Superior temporal gyrus (tissue), 1 donor: ENCODE data around the gene GALNTL6.
A peak's percentile ranks its signal among the peaks of the same experiment; 100 is the strongest.

Source experiments
- DNase-seq: peaks from one replicate; pipeline ENCODE4 v3.0.0-alpha.2; 2016; ENCODE audit errors: extremely low spot score

Gene GALNTL6

GRCh38 chr4:172802032-172802431 lies 988.8 kb downstream of the GALNTL6 start:
- no peak for DNase-seq

GRCh38 chr4:172806841-172807240 lies 993.6 kb downstream of the GALNTL6 start:
- DNase-seq = no peak

GRCh38 chr4:172808196-172808595 lies 995.0 kb downstream of the GALNTL6 start:
- no peak for DNase-seq

GRCh38 chr4:172809319-172809718 lies 996.1 kb downstream of the GALNTL6 start:
- no peak for DNase-seq

- no peak for DNase-seq
These were observed 1000.2 kb downstream of the GALNTL6 start for GRCh38 chr4:172813359-172813923.

GRCh38 chr4:172815499-172816164 lies 1002.4 kb downstream of the GALNTL6 start:
- no peak for DNase-seq

DNA sequence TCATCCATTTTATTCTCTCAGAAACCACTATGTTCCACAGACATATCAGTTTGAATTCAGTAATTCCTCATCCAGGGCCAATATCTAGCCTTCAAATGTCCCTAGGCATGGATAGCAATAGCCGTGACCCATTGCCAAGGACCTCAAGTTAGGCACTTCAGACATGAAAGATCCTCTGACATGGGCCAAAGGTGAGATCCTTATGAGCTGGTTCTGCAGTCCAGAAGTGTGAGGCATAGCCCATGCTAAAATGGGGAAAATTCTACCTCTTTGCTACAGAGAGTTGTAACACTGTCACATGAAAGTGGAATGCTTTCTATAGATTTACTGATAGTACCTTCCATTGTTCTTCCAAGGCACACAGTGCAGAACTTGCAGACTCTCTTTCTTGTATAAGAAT lies 1005.7 kb downstream of the GALNTL6 start:
- DNase-seq = no peak

DNA sequence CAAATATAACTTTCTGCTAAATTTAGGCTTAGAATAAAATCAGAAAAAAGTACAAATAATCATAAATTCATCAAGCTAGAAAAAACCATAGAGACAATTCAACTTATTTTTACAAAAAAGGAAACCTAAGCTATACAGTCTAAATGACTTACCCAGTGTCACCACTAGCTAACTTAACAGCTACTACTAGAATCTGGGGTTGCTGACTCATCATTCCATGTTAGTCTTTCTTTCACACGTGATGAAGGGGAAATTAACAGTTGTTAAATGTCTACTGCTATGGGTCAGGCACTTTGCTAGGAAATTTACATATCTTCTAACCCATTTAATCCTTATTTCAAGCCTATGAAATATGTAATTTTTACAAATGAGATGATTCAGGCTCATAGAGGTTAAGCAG lies 1006.1 kb downstream of the GALNTL6 start:
- DNase-seq = no peak

DNA sequence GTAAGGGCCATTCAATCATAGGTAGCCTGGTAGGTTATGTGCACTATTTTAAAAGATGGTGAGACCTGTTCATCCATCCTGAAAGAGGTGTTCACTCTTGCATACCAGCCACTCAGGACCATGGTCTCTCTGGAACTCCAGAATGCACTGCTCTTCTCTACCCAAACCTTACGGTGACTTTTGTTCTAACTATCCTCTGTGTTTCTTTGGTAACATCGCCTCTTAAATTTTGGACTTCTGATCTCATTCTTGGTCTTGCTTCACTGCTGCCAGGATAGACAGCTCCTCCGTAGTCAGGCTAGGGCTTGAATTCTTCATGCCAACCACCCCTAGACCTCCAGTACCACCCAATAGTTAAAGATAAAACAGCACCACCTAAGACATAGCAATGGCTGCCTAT lies 1009.1 kb downstream of the GALNTL6 start:
- no peak for DNase-seq

GRCh38 chr4:172826346-172826745 lies 1013.1 kb downstream of the GALNTL6 start:
- no peak for DNase-seq

DNA sequence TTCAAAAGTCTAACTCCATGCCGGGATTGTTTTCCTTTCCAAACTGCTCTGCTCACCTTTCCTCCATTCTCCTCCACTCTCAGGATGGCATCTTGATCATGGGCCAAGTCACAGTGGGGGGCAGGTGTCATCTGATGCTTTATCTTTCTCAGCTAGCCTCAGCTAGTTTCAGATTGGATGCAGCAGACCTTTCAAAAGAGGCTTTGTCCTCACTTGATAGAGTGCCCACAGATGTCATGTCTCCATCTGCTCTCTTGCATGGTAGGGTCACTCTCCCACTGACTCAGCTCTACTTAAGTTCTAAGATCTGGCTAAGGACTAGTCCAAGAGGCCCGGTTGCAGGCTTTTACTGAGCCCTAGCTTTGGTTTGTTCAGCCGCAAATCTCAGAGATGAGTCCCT lies 1013.7 kb downstream of the GALNTL6 start:
- no peak for DNase-seq

DNA sequence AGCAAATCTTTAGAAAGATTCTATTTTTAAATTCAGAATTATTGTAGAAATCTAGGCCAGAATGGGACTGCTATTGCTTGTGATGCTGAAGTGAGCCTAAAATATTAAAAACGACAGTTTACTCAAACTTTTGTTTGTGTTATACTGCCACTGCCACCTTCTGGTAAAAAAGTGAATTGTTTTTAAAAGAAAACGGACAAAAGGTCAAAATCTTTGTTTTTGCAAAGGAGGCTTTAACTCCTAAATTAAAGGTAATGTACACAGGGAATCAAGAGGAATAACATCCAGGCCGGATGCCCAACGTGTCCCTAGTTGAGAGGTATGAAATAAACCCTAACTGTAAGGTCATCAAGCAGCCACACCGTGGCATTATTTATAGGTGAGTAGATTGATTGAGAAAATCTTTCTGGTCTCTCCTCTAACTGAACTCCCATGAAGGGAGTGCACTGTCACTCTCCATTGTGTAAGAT lies 1017.1 kb downstream of the GALNTL6 start:
- DNase-seq = peak; percentile 77

- DNase-seq = no peak
These were observed 1023.5 kb downstream of the GALNTL6 start for GRCh38 chr4:172836661-172837060.

GRCh38 chr4:172838111-172838510 lies 1024.9 kb downstream of the GALNTL6 start:
- DNase-seq = no peak

DNA sequence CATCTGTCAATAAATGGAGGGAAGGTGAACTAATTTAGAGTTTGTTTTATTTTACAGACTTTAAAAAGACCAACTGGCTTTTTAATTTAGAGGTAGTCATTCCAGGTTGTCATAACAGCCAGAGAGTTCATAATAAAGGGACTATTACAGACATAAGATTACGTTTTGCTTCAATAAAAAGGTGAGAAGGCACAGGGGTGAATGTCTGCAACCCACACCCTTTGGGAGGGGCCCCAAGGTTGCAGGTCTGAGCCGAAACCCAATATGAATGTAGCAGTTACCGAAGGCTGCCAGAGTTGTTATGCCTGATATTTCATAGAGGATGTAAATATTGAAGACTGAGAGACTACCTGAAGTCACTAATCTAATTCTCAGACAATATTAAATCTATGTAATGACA lies 1025.7 kb downstream of the GALNTL6 start:
- DNase-seq = no peak

DNA sequence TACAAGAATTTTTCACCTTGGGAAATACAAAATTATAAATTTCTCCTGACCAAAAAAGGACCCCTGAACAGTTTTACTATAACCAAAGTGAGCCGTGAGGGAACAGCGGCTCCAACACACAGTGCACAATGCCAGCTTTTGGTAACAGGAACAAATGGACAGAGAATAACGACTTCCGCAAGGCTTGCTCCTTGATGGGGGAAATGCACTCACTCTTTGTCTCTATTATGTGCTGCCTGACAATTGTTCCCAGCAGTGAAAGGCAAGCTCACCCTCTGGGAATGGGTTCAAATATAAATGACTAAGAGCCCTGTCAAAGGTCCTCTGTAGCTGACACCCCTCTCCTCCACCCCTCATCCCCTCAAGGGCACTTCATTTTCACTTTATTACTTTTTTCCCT lies 1029.6 kb downstream of the GALNTL6 start:
- no peak for DNase-seq

GRCh38 chr4:172843192-172843591 lies 1030.0 kb downstream of the GALNTL6 start:
- no peak for DNase-seq

DNA sequence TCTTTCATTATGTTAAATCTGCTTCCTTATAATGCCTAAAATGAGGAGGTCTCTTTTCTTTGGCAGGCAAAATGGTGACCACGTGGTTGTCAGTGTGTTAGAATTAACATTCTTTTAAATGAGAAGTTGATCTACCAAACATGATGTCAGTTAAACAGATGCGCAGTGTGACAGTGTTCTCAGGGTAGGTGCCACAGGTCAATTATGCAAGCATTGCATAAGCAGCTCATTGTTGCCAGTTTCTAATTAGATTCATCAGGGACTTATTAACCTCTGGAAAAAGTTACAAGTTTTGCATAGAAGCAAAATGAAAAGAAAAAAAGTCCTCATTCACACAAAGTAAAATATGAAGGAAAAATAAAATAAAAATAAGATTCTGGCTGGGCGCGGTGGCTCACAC lies 1031.4 kb downstream of the GALNTL6 start:
- DNase-seq = no peak

DNA sequence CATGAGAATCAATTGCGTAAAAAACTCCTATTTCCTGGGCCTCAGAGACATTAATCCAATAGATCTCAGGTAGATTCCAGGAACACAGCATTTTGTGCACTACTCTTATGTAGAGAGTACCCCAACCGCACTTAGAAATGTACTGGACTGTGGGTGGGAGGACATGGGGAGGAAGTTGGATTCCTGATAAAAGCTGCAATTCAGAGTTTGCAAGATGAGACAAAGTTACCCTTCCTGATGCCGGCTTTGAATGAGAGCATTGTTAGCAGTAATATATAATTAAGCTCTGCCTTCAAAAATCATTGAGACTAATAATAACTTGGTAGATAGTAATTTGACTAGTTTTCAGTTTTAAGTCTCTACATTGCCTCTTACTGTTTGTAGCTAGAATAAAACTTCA lies 1032.1 kb downstream of the GALNTL6 start:
- no peak for DNase-seq

- no peak for DNase-seq
These were observed 1037.6 kb downstream of the GALNTL6 start for GRCh38 chr4:172850838-172851237.

DNA sequence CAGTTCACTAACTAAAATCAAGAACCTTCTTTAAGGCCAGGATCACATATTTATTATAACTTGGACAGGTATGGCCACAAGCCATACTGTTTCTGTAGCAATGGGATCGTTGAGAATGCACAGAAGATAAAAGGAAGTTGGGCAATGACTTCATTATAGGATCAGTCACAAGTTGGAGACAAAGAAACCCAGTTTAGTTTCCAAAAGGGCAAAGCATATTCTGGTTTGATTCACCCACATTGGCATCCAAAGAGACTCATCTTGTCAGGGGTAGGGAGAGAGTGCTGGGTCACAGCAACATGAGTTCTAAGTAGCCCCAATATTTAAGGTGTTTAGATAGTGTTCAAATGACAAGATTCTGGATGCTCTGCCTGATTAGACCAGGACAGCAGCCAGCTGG lies 1038.3 kb downstream of the GALNTL6 start:
- DNase-seq = no peak

GRCh38 chr4:172857026-172857425 lies 1043.8 kb downstream of the GALNTL6 start:
- DNase-seq = no peak

DNA sequence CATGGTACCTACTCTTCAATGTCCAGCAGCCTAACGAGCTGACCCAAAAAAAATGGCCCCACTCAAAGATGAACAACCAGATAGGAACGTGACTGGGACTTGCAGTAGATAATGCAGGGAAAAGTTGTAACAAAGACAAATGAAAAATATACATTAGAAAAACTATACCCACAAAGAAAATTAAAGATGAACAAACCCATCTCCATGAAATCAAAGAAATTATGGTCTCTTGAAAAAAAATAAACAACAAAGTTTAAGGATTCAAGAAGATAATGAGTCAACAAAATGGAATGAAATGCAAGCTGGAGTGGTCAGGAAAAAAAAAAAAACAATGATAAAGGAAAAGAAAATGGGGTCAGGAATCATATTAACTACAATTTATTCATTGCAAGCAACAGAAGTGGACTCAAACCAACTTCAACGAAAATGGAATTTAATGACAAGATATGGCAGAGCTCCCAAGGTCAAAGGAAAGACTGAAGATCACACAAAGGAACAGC lies 1045.6 kb downstream of the GALNTL6 start:
- no peak for DNase-seq

DNA sequence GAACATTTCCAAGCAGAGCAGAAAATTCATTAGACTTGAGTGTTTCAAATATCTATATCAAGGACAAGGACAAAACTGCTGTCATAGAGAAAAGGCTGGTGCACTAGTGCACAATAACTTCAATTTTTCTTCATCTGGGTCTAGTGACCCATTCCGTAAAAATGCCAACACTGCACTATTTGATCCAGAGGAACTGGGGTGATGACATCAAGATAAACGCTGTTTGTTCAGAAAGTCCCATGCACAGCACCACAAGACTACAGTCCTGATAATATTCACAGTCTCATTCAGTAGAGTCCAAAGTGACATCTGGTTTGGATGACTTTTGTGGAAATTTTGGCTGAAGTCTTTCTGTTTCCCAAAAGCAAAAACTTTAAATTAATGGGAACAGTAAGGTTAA lies 1051.9 kb downstream of the GALNTL6 start:
- DNase-seq = no peak
